Measurements from ENCODE around the gene CACNA1E.

Gene CACNA1E

GRCh38 chr1:181779343-181779742 lies 296.0 kb downstream of the CACNA1E start:
- no peak for TF ChIP-seq CTCF (IDR thresholded peaks at IDR 0.05; ENCODE audit: low read depth, low read length)
- no peak overlapping the region for H3K4me3 ChIP-seq (ENCODE audit: low read depth, low read length)

- H3K4me3 ChIP-seq (ENCODE audit: low read depth, low read length) = no peak overlapping the region
Observed at GRCh38 chr1:181783208-181783607, 299.9 kb downstream of the CACNA1E start.

GRCh38 chr1:181784039-181784683 lies 300.8 kb downstream of the CACNA1E start:
- no peak for TF ChIP-seq CTCF (IDR thresholded peaks at IDR 0.05; ENCODE audit: low read depth, low read length)
- H3K4me3 ChIP-seq (ENCODE audit: low read depth, low read length) = no peak overlapping the region

More at GRCh38 chr1:181783208-181783607, 299.9 kb downstream of the CACNA1E start:
- TF ChIP-seq CTCF (IDR thresholded peaks at IDR 0.05; ENCODE audit: low read depth, low read length) = no peak

GRCh38 chr1:181789395-181789794 lies 306.1 kb downstream of the CACNA1E start:
- H3K4me3 ChIP-seq (ENCODE audit: low read depth, low read length) = no peak overlapping the region
- no peak for TF ChIP-seq CTCF (IDR thresholded peaks at IDR 0.05; ENCODE audit: low read depth, low read length)

GRCh38 chr1:181791721-181792120 lies 308.4 kb downstream of the CACNA1E start:
- no peak for TF ChIP-seq CTCF (IDR thresholded peaks at IDR 0.05; ENCODE audit: low read depth, low read length)
- H3K4me3 ChIP-seq (ENCODE audit: low read depth, low read length) = no peak overlapping the region

- no peak overlapping the region for H3K4me3 ChIP-seq (ENCODE audit: low read depth, low read length)
Observed at GRCh38 chr1:181793831-181794230, 310.5 kb downstream of the CACNA1E start.

More at GRCh38 chr1:181793831-181794230, 310.5 kb downstream of the CACNA1E start:
- no peak for TF ChIP-seq CTCF (IDR thresholded peaks at IDR 0.05; ENCODE audit: low read depth, low read length)

Measured in WI38 (cell line).